ENCODE data around the gene NLK. TPM values are rescaled to one million over a fixed set of nuclear protein-coding genes. Genes with fewer than 3 reads are reported as not detected.

The NLK gene
- total RNA-seq, 1 experiment from 2014 or later: 31.8 TPM

DNA sequence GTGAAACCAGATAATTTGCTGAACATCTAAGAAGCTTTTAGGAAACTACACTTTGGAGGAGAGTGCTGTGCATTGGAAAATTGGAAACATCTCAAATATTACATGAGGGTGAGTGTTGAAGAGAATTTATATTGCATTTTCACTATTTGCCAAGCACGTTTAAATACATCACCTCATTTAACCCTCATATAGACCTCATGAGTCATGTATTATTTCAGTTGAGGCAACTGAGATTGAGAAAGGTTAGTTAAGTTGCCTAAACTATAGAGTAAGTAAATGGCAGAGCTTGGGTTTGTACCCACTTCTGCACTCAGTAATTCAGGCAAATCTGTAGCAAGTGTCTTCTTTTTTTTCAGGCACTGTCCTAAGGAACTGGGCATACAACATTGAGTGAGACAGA is 3.7 kb upstream of the NLK start:
- H3K18ac ChIP-seq (ENCODE audit: insufficient read length, low read depth, low read length): no peak overlapping the region
- H2BK120ac ChIP-seq (ENCODE audit: low read depth, low read length, poor library complexity, severe bottlenecking): no peak overlapping the region
- TF ChIP-seq, protein P1, sequence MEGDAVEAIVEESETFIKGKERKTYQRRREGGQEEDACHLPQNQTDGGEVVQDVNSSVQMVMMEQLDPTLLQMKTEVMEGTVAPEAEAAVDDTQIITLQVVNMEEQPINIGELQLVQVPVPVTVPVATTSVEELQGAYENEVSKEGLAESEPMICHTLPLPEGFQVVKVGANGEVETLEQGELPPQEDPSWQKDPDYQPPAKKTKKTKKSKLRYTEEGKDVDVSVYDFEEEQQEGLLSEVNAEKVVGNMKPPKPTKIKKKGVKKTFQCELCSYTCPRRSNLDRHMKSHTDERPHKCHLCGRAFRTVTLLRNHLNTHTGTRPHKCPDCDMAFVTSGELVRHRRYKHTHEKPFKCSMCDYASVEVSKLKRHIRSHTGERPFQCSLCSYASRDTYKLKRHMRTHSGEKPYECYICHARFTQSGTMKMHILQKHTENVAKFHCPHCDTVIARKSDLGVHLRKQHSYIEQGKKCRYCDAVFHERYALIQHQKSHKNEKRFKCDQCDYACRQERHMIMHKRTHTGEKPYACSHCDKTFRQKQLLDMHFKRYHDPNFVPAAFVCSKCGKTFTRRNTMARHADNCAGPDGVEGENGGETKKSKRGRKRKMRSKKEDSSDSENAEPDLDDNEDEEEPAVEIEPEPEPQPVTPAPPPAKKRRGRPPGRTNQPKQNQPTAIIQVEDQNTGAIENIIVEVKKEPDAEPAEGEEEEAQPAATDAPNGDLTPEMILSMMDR (conservative IDR thresholded peaks at IDR 0.05): no peak
- Mint-ChIP-seq H3K9me3 (peaks cover 3 to 4% of the 10 kb centered on the region in 2 experiments; a peak in 2 of 5 replicates), H3K27me3 (ENCODE audit: low read depth) (no peaks in the 10 kb centered on the region; the same call in 1 of the 2 replicates), H3K27ac (no peak overlapping the region), H3K4me1 (peaks cover 20 to 23% of the 10 kb centered on the region in 2 experiments), H3K4me3 (no peak overlapping the region), H3K36me3 (ENCODE audit: insufficient read depth in 1 of 3, low read depth in 3 of 3) (peaks cover 6 to 12% (median 9%) of the 10 kb centered on the region in 3 experiments; a peak in 5 of 7 replicates)
- H3K23me2 ChIP-seq (ENCODE audit: insufficient read length, low read depth, low read length, poor library complexity, severe bottlenecking): peaks cover 8% of the 10 kb centered on the region
- no peak for DNase-seq
- H3K9ac ChIP-seq (ENCODE audit: extremely low read depth, insufficient read length, low read length): no peak overlapping the region
- H3K14ac ChIP-seq (ENCODE audit: insufficient read depth, low read length): no peak overlapping the region
- H3K9me3 ChIP-seq (ENCODE audit: control insufficient read depth, low read depth, low read length): no peaks in the 10 kb centered on the region
- peaks cover 15% of the 10 kb centered on the region; the same call in 1 of the 2 replicates for H3K79me2 ChIP-seq (ENCODE audit: insufficient read depth, low read length)
- H2BK12ac ChIP-seq (ENCODE audit: insufficient read length, low read depth, low read length): no peak overlapping the region
- H3K27me3 ChIP-seq (ENCODE audit: insufficient read depth, low read length): no peaks in the 10 kb centered on the region
- H2AFZ ChIP-seq (ENCODE audit: low read length): no peak overlapping the region
- no peak overlapping the region for H2AK5ac ChIP-seq (ENCODE audit: insufficient read length, low read length)
- H3K23ac ChIP-seq (ENCODE audit: insufficient read length, low read depth, low read length): no peak overlapping the region
- no peak overlapping the region for H4K8ac ChIP-seq (replicated peaks; ENCODE audit: insufficient read length, low read depth, low read length)
- H2BK20ac ChIP-seq (ENCODE audit: low read depth, low read length, poor library complexity, severe bottlenecking): no peak overlapping the region
- H3K4ac ChIP-seq (ENCODE audit: low read depth, low read length): no peak overlapping the region
- no peaks in the 10 kb centered on the region for H4K20me1 ChIP-seq (ENCODE audit: control insufficient read depth, insufficient read depth, insufficient read length)
- H3T11ph ChIP-seq (ENCODE audit: low read length): no peak overlapping the region
- H3K27ac ChIP-seq (ENCODE audit: insufficient read length, low read depth, low read length): no peak overlapping the region
- no CpG with 5 or more reads among the region's 1 CpG for WGBS (ENCODE audit: extremely low coverage, insufficient read length, low lambda C conversion rate)
- no peak overlapping the region for H2BK5ac ChIP-seq (ENCODE audit: insufficient read length, low read length)
- H4K91ac ChIP-seq (ENCODE audit: insufficient read length, low read depth, low read length): no peak overlapping the region
- H3K4me2 ChIP-seq (ENCODE audit: insufficient read depth, insufficient read length, low read length): no peak overlapping the region
- no peak overlapping the region for H4K5ac ChIP-seq (ENCODE audit: insufficient read length, low read depth, low read length)
- no peak overlapping the region for H2BK15ac ChIP-seq (ENCODE audit: low read depth, low read length)
- peaks cover 6% of the 10 kb centered on the region for H3K79me1 ChIP-seq (ENCODE audit: insufficient read depth, low read depth, low read length, poor library complexity, severe bottlenecking)
- peaks cover 11% of the 10 kb centered on the region; the same call in 1 of the 2 replicates for H3K4me1 ChIP-seq (ENCODE audit: insufficient read depth, low read length)
- no peak overlapping the region for H3K56ac ChIP-seq (ENCODE audit: insufficient read length, low read depth, low read length)

All from H9 (cell line).